Measurements from ENCODE around the gene SGSM1.
"Not testable (repeated sequence)": the region's sequence is repeated elsewhere in the genome, so short reads cannot be mapped to it uniquely, and the experiment has no call there.

Gene SGSM1

GRCh38 chr22:24905909-24906308 is 99.9 kb downstream of the SGSM1 start:
- no peak for DNase-seq

DNA sequence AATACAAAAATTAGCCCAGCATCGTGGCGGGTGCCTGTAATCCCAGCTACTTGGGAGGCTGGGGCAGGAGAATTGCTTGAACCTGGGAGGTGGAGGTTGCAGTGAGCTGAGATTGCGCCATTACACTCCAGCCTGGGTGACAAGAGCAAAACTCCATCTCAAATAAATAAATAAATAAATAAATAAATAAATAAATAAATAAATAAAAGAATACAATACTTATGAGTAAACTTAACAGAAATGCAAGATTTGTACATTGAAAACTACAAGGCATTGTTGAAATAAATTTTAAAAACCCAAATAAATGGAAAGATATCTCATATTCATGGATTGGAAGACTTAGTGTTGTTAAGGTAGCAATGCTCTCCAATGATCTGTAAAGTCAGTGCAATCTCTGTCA is 101.1 kb downstream of the SGSM1 start:
- DNase-seq, result not testable (repeated sequence)

- no peak for DNase-seq
Measured at GRCh38 chr22:24920029-24920428, 114.0 kb downstream of the SGSM1 start.

GRCh38 chr22:24925586-24926427 is 119.8 kb downstream of the SGSM1 start:
- no peak for DNase-seq

- DNase-seq, result no peak
Measured at GRCh38 chr22:24926428-24926725, 120.4 kb downstream of the SGSM1 start.

DNA sequence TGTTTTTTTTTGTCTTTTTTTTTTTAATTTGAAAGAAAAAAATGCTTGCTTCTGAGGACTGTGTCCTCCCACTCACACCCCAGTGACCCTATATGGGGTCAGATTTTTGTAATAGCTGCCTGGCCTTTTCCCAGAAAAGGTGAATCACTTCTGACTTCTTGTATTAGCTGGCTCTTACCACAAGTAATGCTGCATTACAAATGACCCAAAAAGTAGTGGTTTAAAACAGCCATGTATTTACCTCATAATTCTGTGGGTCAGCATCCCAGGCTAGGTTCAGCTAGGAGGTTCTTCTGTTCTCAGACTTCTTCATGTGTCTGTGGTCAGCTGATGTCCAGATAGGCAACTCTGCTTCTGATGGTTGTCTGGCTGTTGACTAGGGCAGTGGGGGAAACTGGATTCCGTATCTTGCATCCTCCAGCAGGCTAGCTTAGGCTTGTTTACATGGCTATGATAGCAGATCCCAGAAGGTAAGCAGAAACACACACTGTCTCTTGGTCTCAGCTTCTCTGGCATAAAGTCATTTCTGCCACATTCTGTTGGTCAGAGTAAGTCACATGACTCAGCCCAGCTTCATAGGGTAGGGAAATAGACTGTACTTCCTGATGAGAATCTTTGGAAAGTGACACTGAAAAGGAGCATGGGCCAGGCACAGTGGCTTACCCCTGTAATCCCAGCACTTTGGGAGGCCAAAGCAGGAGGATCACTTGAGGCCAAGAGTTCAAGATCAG is 121.0 kb downstream of the SGSM1 start:
- DNase-seq, result no peak

DNA sequence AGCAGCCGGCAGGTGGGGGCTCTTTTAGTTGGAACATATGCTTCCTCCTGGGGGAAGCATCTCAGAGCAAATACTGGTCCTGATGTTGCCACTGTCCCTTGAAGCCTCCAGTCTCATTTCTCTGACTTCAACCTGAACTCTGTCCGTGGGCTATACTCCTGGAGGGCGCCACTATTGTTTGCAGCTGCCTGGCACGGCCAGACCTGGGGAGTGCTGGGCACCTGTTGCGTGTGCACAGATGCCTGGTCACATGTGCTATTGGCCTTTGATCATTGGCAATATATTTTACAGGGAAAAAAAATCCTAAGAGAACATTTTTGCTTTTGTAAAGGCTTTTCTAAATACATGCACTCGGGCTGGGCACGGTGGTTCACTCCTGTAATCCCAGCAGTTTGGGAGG is 122.3 kb downstream of the SGSM1 start:
- DNase-seq, result no peak

DNA sequence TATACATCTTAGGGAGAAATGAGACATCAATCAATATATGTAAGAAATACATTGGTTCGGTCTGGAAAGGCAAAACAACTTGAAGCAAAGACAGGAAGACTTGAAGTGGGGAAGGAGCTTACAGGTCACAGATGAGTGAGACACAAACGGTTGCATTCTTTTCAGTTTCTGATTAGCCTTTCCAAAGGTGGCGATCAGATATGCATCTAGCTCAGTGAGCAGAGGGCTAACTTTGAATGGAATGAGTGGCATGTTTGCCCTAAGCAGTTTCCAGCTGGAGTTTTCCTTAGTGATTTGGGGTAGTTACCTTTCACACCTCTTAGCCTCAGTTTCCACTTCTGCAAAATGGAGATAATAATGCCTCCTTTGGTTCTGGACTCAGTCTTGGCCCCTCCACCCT is 124.7 kb downstream of the SGSM1 start:
- DNase-seq, result no peak

DNA sequence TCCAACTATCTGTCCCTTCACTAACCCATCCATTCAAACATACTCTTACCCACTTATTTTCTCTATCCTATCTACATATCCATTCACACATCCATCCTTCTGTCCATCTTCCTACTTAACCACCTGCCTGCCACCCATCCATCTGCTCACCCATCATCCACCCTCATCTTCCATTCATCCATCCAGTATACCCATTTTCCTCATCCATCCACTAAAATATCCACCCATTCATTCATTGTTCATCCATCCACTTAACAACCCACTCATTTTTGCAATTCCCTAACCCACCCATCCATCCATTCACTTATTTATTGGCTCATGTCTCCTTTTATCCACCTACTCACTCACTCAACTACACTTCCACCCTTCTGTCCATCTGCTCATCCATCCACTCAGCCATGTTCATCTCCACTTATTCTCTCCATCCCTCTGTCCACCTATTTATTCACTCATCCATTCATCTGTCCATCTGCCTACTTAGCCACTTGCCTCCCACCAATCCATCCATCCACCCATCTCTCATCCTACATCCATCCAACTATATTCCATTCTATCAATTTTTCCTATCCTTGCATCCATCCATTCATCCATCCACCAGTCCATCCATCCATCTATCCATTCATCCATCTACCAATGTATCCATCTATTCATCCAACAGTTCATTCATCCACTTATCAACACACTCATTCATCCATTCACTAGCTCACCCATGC is 129.9 kb downstream of the SGSM1 start:
- DNase-seq, result no peak

DNA sequence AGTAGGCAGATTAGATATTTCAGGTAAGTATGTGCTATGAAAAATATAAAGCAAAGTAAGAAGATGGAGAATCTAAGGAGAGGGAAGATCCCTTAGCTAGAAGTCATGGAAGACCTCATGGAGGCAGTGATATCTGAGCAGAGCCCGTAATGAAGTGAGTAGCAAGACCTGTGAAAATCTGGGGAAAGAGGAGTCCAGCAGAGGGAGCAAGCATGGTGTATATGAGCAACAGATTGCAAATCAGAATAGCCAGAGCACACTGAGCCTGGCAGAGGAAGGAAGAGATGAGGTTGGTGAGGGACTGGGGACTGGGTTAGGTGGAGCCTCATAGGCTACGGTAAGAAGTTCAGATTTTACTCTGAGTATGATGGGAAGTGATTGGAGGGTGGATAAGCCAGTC is 131.1 kb downstream of the SGSM1 start:
- no peak for DNase-seq

DNA sequence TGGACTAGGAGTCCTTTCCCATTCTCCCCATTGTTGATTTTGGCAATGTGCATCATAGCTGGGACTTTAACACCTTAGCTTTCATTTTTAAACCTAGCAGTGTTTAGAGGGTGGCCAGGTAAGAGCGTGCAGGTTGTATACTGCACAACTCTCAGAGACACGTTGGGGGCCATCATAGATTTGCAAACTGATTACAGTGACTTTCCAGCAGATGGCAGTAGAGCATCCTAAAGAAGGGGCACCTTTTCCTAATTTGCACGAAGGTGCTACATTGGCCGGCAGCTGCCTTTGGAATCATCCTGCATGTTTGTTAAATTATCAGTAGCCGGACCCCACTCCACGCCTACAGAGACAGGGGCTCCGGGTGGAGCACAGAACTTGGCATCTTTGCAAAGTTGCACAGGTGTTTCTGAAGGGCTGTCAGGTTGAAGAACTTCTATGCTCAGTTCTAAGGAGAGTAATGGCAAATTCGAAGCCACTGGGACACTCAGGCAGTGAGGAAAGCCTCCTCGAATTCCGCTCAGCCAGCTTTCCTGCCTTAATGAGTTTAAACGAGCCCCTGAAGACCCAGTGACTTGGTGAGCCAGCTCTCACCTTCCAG is 132.8 kb downstream of the SGSM1 start:
- DNase-seq, result no peak

- no peak for DNase-seq
Measured at GRCh38 chr22:24942301-24942700, 136.3 kb downstream of the SGSM1 start.

- no peak for DNase-seq
Measured at GRCh38 chr22:24944217-24944937, 138.4 kb downstream of the SGSM1 start.

DNA sequence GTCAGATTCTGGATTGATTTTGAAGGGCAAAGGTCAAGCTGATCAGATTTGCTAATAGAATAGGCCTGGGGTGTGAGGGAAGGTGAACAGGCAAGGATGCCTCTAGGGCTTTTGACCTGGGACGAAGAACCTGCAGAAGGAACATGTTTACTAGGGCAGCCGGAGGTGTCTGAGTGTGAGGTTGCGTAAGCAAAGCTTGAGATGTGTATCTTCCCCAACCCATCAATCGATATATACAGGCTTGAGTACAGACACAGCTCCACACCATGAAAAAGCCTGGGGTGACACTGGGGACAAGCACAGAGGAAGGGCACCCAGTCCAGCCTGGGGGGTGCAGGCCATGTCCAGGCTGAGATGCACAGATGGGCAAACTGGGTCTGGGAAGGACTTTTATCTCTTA is 139.4 kb downstream of the SGSM1 start:
- DNase-seq, result no peak

DNA sequence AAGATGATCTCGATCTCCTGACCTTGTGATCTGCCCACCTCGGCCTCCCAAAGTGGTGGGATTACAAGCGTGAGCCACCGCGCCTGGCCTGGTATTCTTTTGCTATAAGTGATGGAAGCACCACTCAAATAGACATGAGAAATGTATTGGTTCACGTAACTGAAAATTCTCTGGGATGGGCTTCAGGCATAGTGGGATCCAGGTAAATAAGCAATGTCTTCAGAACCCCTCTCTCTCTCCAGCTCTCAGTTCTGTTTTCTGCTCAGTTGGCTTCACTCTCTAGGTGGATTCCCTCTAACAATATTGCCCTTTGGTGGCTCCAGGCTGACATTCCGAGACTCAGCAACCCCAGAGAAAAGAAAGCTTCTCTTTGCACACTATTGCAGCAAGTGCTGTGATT is 141.4 kb downstream of the SGSM1 start:
- no peak for DNase-seq

DNA sequence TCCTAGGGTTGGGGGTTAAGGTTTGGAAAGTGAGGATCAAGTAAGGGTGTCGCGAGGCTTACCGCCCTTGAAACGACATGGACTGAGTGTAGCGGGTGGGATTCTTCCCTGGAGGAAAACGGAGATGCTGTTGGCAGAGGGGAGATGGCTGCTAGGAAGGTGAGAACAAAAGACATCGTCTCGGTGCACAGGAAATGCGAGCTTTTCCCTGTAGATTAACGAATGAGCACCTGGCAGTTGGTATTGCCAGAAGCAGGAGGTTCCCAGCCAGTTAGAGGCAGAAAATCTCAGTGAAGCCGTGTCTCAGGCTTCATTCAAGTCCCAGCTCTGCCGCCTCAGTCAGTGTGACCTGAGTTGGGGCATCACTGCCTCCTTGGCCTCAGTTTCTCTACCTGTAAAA is 141.9 kb downstream of the SGSM1 start:
- no peak for DNase-seq

- no peak for DNase-seq
Measured at GRCh38 chr22:24948356-24949202, 142.6 kb downstream of the SGSM1 start.

GRCh38 chr22:24950272-24950902 is 144.4 kb downstream of the SGSM1 start:
- DNase-seq, result no peak

DNA sequence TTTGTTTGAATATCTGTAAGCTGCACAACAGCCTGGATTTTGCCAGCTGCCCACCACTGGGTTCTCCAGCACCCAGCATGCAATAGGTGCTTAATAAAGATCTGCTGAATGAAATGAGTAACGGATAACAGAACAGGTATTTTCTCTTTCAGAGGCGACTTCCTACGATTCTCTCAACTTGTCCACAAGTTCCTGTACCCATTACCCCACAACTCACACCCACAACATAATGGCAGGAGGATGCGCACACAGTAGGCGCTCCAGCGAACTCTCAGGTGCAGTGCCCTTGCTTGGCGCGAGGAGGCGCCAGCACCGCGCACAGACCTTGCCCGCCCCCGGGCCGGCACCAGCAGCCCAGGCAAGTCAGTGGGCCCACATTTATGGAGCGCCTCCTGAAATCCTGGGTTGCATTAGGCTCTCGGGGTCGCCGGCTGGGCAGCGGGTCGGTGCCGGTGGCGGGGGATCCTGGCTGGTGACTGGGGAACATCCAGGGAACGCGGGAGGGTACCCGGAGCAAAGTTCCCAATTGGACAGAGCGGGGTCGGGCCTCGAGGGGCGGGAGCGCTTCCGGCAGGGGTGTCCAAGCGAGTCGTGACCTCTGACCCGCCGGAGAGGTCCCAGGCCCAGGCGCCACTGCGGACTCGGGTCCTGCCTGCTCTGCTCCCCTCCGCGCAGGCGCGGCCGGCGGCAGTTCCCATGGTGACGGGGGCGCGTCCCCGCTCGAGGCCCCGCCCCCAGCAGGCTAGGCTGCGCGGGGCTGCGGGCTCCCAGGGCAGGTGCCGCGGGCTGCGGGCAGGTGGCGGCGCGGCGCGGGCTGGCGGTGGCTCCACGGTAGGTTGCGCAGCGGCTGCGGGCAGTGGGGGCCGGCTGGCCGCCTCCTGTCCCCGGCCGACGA is 146.2 kb downstream of the SGSM1 start, which contains the start of gene KIAA1671:
Gene KIAA1671 (plus strand): TSS at position 775 of the 895 bp plus-strand sequence. CDS start 75,284 bp downstream, outside the sequence.
- no peak for DNase-seq

- no peak for DNase-seq
Measured at GRCh38 chr22:24952837-24953383, 146.9 kb downstream of the SGSM1 start.

All from GF-D8 (cell line).